Fibroblast of villous mesenchyme (primary cell): ENCODE results near the gene LXN. TPM values are rescaled to one million over a fixed set of nuclear protein-coding genes. Genes with fewer than 3 reads are reported as not detected.
"Not testable (repeated sequence)": the region's sequence is repeated elsewhere in the genome, so short reads cannot be mapped to it uniquely, and the experiment has no call there.

Experiments used
- DNase-seq: peaks from one replicate; pipeline ENCODE4 v3.0.0-alpha.2; 2010; ENCODE audit warnings: low read depth
- H3K4me3 ChIP-seq: 2 replicates; pipeline ENCODE4 v1.5.1; 2011; ENCODE audit warnings: low read depth, mild to moderate bottlenecking, low read length
- CTCF ChIP-seq: IDR thresholded peaks from 2 replicates; pipeline ENCODE4 v1.5.1; 2012; ENCODE audit warnings: low read depth, mild to moderate bottlenecking, low read length; ENCODE audit not compliant: insufficient read depth
- total RNA-seq: library from RNA; depleted of rRNA; stranded (reverse); fragments of >200 nt; gene quantifications from 2 replicates; pipeline ENCODE4 v1.2.3, GENCODE V29; 2012

The LXN gene
- total RNA-seq, 1 donor = 32.0 TPM

DNA sequence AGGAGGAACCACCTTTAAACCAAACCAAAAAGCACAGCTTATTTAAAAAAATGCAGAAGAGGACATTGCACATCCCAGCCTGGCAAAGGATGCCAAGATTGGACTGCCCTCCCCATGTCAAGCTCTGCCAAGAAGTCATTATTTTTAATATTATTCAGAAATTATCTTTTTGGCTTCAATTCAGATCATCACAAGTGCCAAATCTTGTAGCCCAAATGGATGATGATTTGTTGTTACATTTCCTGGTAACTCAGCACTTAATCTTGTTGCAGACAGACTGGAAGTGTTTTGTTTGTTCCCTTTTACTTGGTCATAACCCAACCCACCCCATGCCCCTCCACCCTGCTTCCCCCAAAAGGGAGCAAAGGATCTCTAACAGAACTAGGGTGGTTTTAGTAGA is 28.1 kb upstream of the LXN start:
- no peak overlapping the region for H3K4me3 ChIP-seq
- DNase-seq = no peak
- no peak for TF ChIP-seq CTCF

- H3K4me3 ChIP-seq = no peak overlapping the region
- no peak for TF ChIP-seq CTCF
- DNase-seq = peak; percentile 39
These were observed 24.2 kb upstream of the LXN start for GRCh38 chr3:158696618-158697017.

GRCh38 chr3:158693866-158694456 is 21.5 kb upstream of the LXN start:
- not testable (repeated sequence) for H3K4me3 ChIP-seq, DNase-seq

GRCh38 chr3:158685159-158685558 is 12.7 kb upstream of the LXN start:
- DNase-seq = no peak
- TF ChIP-seq CTCF = no peak
- no peak overlapping the region for H3K4me3 ChIP-seq

GRCh38 chr3:158683230-158683962 is 10.9 kb upstream of the LXN start:
- H3K4me3 ChIP-seq = no peak overlapping the region
- peak; percentile 88 for DNase-seq
- TF ChIP-seq CTCF = no peak

- TF ChIP-seq CTCF = no peak
- DNase-seq = no peak
- no peak overlapping the region for H3K4me3 ChIP-seq
These were observed 8.4 kb upstream of the LXN start for GRCh38 chr3:158680861-158681260.

DNA sequence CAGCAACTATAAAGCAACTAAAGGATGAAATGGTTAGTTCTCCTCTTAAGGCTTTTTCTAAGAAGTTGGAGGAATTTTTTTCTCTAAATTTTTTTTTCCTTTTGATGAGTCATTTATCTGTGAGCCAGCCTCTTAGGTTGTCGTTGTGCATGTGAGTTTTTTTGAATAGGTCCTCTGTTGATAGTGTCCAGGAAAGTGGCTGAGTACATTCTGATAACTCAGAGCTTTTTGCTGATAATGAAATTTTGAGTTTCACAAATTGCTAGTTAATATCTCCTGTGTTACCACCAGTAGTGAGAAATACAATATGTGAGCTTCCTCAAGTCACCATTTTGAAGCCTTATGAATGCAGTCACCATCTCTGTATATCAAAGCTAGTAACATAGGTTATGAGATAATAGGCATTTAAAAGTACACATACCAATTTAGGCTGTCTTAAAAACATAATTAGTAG is 7.1 kb upstream of the LXN start:
- H3K4me3 ChIP-seq = no peak overlapping the region
- TF ChIP-seq CTCF = no peak
- peak; percentile 24 for DNase-seq
